ENCODE measurements around the gene MDP1. TPM values are rescaled to one million over a fixed set of nuclear protein-coding genes. Genes with fewer than 3 reads are reported as not detected.

MDP1 gene
- total RNA-seq, 4 donors from 2014 or later: 1.4 to 12.4 (median 8.6) TPM

DNA sequence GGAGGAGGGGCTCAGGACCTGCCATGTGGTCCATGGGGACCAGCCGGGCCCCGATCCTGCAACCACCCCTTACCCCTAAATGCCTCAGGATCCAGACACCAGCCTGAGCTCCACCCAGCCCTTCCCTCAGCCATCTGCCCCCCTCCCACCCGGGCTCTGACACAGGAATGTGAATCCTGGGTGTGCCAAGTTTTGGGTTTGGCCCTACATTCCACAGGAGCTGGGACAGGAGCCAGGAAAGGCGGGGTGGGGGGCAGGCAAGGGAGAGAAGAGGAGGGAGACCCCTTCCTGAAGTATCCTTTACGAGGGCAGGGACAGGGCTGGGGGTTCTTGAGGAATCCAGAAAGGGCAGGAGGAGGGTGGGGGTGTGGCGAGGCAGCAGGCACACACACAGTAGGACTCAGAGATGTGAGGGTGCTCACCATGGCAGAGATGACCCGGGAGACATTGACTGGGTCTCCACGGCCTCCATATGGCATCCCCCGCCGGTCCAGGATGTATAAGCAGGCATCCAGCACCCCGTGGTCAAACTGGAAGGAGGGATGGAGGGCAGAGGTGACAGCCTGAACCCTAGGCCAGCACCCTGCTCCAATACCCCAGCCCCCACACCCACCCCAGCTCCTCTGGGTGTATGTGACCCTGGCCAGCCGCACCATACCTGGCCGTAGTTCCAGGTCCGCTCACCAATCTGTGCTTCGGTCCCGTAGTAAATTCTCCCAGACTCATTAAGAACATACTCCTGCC is 43.6 kb upstream of the MDP1 start:
- WGBS, 2 donors: 73 to 76% methylated on average over 7 to 14 of the region's 16 CpGs
- Histone ChIP-seq H3K4me1 (peaks cover 9 to 58% (median 32%) of the 10 kb centered on the region in 3 donors), H3K27ac (peak overlapping the region; percentile 81 to 89 (median 87)), H3K9me3 (no peaks in the 10 kb centered on the region), H3K36me3 (peaks cover 0 to 78% (median 17%) of the 10 kb centered on the region in 3 donors), H3K4me3 (peak overlapping the region; percentile 36 to 57 (median 48)), H3K27me3 (no peaks in the 10 kb centered on the region)
- no peak for DNase-seq
- intact Hi-C loops (cut with DNase I): no loop called here
- no peak for TF ChIP-seq POLR2A (IDR thresholded peaks at IDR 0.05)
- TF ChIP-seq, protein P1, sequence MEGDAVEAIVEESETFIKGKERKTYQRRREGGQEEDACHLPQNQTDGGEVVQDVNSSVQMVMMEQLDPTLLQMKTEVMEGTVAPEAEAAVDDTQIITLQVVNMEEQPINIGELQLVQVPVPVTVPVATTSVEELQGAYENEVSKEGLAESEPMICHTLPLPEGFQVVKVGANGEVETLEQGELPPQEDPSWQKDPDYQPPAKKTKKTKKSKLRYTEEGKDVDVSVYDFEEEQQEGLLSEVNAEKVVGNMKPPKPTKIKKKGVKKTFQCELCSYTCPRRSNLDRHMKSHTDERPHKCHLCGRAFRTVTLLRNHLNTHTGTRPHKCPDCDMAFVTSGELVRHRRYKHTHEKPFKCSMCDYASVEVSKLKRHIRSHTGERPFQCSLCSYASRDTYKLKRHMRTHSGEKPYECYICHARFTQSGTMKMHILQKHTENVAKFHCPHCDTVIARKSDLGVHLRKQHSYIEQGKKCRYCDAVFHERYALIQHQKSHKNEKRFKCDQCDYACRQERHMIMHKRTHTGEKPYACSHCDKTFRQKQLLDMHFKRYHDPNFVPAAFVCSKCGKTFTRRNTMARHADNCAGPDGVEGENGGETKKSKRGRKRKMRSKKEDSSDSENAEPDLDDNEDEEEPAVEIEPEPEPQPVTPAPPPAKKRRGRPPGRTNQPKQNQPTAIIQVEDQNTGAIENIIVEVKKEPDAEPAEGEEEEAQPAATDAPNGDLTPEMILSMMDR (IDR thresholded peaks at IDR 0.05): no peak

DNA sequence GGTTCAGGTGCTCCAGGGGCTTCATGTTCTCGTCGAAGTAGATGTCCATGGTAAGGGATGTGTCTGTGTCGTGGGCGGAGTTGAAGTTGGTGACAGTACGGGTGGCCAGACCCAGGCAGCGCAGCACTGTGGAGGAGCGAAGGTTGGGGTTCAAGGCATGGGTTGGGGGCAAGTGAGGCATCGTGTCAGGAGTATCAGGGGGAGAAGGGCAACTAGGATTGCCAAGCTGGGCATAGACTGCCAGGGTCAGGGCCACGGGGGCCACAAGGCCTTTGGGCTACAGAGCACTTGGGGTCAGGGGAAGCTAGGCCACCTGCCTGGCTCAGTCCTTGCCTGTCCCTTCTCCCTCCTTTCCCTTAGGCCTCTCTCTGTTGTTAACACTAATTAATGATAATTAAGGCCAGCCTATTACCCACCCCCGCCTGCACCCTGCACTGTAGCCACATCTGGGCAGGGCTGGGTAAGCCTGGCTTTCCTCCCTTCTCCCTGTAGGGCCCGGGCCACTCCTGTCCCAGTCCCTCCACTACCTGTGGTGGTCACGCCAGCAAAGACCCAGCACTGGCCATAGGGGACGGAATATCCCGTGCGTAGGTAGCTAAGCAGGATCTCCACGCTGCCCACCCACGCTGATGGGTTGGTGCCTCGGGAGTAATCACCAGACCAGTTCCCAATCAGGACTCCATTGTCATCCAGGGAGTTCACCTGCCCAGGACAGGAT is 42.8 kb upstream of the MDP1 start:
- H3K27me3 ChIP-seq: no peaks in the 10 kb centered on the region
- H3K36me3 ChIP-seq: peaks cover 0 to 85% (median 24%) of the 10 kb centered on the region in 3 donors
- 71 to 90% methylated on average over 7 to 16 of the region's 18 CpGs for WGBS, 2 donors
- intact Hi-C loops (cut with DNase I): no loop called here
- no peak for DNase-seq
- peaks cover 9 to 51% (median 27%) of the 10 kb centered on the region in 3 donors for H3K4me1 ChIP-seq
- peak overlapping the region; percentile 73 to 89 (median 84) for H3K27ac ChIP-seq
- no peaks in the 10 kb centered on the region for H3K9me3 ChIP-seq
- peak overlapping the region; percentile 36 to 57 (median 48) for H3K4me3 ChIP-seq
- TF ChIP-seq, protein P1 (IDR thresholded peaks at IDR 0.05): no peak
- TF ChIP-seq POLR2A (IDR thresholded peaks at IDR 0.05): no peak

DNA sequence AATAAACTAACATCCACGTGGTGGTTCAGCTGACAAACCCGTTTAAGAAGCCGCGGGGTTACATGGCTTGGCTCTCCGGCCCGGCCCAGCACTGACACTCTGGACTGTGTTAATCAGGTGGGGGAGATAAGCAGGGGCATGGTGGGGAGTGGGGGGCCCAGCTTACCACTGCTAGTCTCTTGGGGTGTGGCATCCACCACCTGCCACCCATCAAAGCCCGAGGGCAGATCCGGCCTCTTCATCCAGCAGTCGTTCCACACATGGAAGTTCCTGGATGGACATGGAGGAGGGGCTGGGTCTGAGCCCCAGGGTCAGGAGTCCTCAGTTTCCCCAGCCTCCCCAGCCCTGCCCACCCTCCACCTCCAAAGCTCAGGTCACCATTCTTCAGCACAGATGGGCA is 42.3 kb upstream of the MDP1 start:
- Histone ChIP-seq H3K36me3 (peaks cover 0 to 91% (median 24%) of the 10 kb centered on the region in 3 donors), H3K9me3 (no peaks in the 10 kb centered on the region), H3K4me3 (peak overlapping the region in 1 of 4 donors; percentile 51), H3K27ac (peak overlapping the region; percentile 73 to 89 (median 84)), H3K4me1 (peaks cover 9 to 45% (median 21%) of the 10 kb centered on the region in 3 donors), H3K27me3 (no peaks in the 10 kb centered on the region)
- intact Hi-C loops (cut with DNase I): no loop called here
- TF ChIP-seq POLR2A (IDR thresholded peaks at IDR 0.05): no peak
- TF ChIP-seq, protein P1 (IDR thresholded peaks at IDR 0.05): no peak
- DNase-seq: no peak
- WGBS, 2 donors: 76 to 86% methylated on average over 6 of the region's 9 CpGs

DNA sequence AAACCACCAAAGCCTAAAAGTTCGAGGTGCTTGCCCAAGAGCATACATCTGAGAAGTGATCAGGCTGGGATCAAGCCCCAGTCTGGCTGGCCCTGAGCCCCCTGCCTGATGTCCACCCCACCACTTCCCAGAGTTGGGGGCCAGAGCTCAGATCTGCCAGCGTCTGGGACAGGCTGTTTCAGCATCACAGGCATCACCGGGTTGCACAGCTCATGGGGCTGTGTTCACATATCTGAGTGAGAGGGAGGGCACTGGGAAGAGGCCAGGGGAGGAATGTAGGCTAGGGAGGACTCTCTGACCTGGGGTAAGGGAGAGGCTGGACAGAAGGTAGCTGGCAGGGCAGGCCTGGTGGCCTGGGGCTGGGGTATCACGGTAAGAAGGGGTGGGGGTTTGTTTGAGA is 41.1 kb upstream of the MDP1 start:
- no peak for DNase-seq
- 74 to 77% methylated on average over 3 to 4 of the region's 4 CpGs for WGBS, 2 donors
- Histone ChIP-seq H3K4me1 (peaks cover 9 to 38% (median 17%) of the 10 kb centered on the region in 3 donors), H3K9me3 (no peaks in the 10 kb centered on the region), H3K27ac (peak overlapping the region in 3 of 4 donors; percentile 5 to 23 (median 14)), H3K4me3 (no peak overlapping the region), H3K27me3 (no peaks in the 10 kb centered on the region), H3K36me3 (peaks cover 7 to 99% (median 24%) of the 10 kb centered on the region in 3 donors)
- TF ChIP-seq, protein P1 (IDR thresholded peaks at IDR 0.05): no peak
- no peak for TF ChIP-seq POLR2A (IDR thresholded peaks at IDR 0.05)
- intact Hi-C loops (cut with DNase I): no loop called here

Data from esophagus squamous epithelium (tissue), 5 donors.